HG03558 (cell line): ENCODE measurements around the gene LMOD2.
"Not testable (repeated sequence)": the region's sequence is repeated elsewhere in the genome, so short reads cannot be mapped to it uniquely, and the experiment has no call there.

Experiments
- ATAC-seq: cut with Tn5 transposase; IDR thresholded peaks from one replicate; pipeline ENCODE4 v1.9.1; 2021; ENCODE audit warnings: moderate number of reproducible peaks; ENCODE audit not compliant: unreplicated experiment; ENCODE audit errors: extremely low read depth

Gene LMOD2, protein sequence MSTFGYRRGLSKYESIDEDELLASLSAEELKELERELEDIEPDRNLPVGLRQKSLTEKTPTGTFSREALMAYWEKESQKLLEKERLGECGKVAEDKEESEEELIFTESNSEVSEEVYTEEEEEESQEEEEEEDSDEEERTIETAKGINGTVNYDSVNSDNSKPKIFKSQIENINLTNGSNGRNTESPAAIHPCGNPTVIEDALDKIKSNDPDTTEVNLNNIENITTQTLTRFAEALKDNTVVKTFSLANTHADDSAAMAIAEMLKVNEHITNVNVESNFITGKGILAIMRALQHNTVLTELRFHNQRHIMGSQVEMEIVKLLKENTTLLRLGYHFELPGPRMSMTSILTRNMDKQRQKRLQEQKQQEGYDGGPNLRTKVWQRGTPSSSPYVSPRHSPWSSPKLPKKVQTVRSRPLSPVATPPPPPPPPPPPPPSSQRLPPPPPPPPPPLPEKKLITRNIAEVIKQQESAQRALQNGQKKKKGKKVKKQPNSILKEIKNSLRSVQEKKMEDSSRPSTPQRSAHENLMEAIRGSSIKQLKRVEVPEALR

DNA sequence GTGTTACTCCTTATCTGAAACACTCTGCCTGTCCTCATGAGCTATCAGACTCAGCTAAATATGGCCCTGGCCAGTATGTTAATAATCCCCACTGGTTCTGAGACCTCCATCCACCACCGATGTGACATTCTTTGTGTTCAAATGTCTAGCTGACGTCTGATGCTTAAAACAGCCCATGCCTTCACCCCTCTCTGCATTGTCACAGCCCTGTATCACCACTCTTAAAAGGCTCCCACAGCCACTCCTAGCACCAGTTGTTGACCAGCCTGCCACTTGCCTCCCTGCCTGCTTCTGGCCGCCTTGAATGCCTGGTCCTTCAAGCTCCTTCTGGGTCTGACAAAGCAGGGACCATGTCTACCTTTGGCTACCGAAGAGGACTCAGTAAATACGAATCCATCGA, at the start of gene LMOD2:
TSS of gene LMOD2 (plus strand) at position 253 of the 400 bp plus-strand sequence. CDS start at position 351, 98 bp downstream.
- ATAC-seq = no peak

DNA sequence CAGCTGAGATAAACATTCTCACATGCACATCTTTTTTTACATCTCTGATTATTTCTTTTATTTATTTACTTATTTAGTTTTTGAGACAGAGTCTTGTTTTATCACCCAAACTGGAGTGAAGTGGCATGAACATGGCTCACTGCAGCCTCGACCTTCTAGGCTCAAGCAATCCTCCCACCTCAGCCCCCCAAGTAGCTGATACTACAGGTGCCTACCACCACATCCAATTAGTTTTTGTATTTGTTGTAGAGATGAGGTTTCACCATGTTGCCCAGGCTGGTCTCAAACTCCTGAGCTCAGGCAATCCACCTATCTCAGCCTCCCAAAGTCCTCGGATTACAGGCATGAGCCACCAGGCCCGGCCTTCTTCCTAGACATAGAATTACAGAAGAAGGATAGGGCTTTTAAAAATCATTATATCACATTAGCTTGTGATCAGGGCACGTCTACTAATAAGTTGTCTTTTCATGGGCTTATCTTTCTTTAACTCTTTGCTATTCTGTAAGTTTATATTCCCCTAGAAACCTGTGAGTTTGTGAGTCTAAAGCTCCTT, 48.2 kb upstream of the LMOD2 start:
- ATAC-seq = no peak

DNA sequence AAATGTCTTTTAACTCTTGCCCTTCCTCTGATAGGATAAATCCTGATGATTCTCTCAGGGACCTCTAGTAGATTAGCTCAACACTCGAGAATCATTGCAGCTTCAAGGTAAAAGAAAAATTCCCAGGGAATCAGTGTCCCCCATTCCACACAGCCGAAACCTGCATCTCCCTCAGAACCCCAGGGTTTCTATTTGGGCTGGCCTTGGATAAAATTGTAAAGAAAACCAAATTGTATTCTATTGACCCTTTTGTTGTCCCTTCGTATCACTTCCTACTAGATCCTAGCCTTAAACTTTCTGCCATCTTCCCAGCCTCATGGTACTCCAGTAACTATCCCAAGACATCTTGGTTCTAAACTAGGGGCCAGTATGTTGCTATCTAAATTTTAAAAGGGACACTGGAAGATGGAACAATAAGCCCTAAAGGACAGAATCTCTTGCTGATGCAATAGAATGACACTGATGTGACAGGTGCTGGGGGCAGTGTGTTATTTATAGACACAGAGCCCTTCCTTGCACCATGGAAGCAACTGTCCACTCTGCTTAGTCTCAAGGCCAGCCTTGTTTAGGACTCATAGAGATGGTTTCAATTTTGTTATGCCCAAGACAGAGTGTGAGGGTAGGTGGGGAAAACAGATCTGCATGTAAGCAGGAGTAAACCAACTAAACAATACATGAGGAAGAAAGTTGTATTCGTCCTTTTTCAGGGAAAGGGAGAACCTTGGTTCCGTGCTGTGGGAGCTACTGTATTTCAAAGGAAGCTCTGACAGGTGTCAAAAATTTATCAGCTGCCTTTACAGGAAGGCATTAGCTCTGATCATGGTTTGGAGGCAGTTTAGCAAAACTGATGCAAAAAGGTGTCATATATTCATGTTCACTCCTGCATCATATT, 46.4 kb upstream of the LMOD2 start:
- no peak for ATAC-seq

DNA sequence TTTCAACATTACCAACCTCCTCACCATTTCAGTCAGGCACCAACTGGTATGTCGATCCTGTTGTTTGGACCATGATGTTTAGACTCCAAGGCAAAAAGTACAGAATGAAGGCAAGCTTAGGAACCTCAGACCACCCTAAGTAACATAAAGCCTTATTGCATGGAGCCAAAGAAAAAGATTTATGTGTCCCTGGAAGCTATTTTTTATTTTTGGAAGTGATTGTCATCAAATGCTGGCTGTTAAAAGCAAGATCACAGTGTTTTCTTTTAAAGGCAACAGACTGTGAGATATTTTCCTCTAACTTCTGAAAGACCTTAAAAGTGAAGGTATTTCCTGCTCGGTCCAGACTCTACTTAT, 45.8 kb upstream of the LMOD2 start:
- ATAC-seq = no peak

DNA sequence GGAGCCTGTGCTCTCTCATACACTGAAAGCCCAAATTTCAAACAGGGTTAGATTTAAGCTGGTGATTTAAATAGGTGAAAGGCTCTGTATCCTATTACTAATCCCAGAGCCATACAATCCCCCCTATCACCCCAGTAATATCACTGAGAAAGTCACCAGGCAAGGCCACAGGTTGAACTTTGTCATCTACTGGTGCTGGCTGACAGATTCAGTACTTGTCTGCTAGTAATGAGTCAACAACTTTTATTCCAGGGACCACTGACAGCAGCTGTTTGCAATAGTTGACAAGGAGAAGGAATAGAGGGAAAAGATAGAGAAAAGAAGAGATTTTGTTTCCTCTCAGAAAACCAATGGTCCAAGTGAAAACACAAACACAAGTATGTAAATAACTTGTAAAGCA, 43.6 kb upstream of the LMOD2 start:
- ATAC-seq = no peak

DNA sequence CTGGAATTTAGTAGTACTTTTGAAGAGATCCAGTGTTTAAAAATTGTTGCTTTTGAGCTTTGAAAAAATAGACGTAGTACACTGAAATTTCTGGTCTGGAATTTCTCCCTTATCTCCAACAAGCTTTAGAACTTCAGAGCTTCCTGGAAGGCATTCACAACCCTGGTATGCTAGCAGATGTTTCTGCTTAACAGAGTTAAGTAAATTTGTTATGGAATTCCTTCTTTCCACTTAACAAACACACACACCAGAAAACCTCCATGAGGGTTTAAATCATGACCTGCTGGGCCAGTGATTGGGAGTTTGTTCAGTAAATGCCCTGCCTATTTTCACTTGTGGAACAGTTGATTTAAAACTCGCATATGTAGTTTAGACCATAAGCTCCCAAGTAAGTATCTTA, 40.3 kb upstream of the LMOD2 start:
- no peak for ATAC-seq

DNA sequence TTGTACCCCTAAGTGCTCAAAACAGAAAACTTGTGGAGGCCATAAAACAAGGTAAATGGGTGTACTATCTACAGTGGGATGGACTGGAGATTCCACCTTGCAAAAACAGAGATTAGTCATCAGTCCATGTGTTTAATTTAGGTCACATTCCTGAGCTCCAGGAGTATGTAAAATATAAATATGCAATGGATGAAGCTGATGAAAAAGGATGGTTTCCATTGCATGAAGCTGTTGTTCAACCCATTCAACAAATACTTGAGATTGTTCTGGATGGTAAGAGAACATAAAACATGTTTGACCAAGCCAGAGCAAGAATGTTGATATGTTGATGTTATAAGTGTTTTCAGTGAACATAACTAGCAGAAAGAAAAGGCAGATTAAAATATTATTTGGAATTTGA, 39.4 kb upstream of the LMOD2 start:
- no peak for ATAC-seq

DNA sequence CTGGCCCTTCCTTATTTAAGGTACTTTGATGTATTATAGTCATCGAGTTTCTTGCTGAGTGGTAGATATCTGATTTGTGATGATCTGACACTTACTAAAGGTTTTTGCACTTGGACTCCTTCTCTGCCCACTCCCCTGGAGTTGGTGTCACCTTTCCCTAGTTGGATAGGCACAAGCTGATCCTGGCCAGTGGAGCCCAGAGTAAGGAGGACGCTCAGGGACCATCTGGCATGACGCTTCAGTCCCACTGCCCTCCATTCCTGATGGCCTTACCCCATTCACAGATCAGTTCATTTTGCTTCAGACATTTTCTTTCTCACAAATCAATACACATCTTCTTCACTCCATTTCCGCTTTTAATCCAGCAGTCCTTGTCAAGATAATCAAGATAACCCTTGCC, 34.0 kb upstream of the LMOD2 start:
- no peak for ATAC-seq

DNA sequence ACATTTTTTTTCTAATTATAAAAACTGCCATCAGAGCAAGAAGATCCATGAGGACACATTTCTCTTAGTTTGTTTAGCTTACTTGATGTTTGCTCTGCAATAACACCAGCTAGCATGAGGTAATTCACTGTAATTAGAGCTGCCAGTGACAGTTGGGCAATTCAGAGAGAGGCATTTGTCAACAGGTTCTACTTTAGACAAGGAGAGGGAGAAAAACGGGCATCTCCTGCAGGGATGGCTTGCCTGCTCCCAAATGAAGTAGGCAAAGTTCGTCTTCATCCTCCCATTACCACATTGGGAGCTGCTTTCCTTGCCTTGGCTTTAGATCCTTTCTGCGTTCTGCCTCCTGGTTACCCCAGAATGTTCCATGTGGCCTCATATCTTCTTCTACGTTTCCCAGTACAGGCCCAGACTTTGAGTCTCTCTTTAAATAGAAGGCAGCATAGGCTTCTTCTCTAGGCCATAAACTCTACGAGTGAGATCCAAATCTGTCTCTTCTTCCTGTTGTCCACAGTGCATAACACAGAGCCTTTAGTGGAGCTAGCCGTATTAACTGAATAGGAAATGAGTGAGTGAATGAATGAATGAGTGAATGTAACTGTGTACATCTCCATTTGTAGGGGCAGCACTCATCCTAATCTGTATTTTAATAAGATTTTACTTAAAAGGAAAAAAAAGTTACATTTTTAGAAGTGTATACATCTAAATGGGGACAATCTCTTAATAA, 32.8 kb upstream of the LMOD2 start:
- no peak for ATAC-seq

DNA sequence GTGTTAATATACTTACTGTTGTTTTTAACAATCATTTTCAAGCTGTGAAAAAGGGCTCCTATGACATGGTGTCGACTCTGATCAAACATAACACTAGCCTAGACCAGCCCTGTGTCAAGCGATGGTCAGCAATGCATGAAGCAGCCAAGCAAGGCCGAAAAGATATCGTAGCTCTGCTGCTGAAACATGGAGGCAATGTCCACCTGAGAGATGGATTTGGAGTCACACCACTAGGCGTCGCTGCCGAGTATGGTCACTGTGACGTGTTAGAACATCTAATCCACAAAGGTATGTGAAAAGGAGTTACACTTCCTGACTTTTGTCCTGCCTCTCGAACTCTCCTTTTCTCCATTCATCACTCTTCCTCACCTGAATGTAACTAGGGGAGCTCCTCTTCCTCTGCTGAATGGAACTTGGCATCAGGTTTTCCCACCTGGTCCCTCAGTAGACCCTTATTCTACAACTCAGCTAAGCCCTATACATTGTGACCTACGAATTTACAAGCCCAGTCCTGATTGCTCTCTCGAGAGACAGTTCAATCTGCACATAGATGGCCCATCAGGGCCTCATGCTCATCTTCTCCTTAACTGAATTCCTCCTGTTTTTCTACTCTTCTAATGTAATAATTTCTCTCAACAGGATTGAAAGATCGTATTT, 31.0 kb upstream of the LMOD2 start:
- peak; percentile 82 for ATAC-seq

DNA sequence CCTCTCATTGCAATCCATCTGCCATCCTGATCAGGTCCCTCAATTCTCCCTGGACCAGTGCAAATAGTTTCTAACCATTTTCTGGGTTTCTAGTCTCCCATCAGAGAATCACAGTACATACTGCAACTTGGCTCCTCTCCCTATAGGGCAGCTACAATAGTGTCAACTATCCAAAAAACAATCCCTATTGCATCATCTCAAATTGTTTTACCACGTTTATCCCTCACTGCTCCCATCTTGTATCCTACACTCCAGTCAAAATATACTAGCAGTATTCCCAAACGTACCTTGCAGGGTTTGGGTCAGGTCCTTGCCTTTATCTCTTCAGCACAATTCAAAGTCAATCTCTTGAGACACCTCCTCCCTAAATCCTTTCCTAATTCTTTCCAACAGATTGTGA, 30.4 kb upstream of the LMOD2 start:
- no peak for ATAC-seq

DNA sequence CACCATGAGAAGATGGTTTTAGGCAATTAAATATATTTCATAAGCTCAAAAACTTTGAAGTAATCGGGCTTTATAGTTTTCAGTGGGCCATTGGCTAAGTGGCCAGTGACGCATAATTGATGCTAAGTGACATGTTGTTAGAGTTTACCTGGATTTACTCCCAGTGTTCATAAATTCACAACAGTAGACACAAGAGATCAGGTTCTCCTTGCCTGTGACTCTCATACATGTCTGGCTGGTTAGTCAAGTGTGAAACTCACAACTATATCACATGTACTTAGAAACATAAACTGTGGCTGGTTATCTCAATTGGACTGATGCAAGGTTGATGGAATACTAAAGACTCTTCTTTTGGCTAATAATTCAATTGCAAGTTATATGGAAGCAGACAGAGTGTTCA, 27.8 kb upstream of the LMOD2 start:
- no peak for ATAC-seq

DNA sequence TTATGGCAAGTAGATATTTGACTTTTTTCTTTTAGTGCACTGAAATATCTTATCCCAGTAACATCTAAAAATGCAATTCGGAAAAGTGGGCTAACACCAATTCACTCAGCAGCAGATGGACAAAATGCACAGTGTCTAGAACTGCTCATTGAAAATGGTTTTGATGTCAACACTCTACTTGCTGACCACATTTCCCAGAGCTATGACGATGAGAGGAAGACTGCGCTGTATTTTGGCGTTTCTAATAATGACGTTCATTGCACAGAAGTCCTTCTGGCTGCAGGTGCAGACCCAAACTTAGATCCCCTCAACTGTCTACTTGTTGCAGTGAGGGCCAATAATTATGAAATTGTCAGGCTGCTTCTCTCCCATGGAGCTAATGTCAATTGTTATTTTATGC, 26.8 kb upstream of the LMOD2 start:
- ATAC-seq = no peak

DNA sequence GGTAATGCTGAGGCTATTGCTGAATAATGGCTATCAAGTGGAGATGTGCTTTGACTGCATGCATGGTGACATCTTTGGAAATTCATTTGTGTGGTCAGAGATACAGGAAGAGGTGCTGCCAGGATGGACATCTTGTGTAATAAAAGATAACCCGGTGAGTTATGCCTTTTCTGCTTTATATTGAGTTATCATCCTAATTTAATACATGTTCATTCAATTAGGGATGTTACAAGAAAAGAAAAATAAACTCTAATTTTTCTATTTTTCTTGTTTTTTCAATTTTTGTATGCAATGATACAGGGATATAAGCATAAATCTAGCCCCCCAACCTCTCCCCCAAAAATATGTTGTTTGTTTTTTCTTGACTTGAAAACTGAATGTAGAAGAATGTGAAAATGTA, 26.4 kb upstream of the LMOD2 start:
- no peak for ATAC-seq

DNA sequence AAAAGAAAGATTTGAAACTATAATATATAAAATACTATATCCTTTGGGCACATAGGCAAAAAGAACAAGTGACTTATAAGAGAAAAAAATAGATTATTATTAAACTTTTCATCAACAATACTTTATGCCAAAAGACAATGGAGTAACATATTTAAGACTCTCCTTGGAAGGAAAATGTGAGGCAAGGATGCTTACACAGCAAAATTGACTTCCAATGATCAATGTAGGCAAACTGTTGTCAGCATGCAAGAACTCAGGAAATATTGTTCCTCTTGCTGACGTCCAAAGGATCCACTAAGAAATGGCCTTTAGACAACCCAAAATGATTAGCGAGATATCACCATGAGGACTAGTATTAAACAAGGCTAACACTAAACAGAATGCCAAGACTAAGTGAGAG, 22.9 kb upstream of the LMOD2 start:
- ATAC-seq = no peak

DNA sequence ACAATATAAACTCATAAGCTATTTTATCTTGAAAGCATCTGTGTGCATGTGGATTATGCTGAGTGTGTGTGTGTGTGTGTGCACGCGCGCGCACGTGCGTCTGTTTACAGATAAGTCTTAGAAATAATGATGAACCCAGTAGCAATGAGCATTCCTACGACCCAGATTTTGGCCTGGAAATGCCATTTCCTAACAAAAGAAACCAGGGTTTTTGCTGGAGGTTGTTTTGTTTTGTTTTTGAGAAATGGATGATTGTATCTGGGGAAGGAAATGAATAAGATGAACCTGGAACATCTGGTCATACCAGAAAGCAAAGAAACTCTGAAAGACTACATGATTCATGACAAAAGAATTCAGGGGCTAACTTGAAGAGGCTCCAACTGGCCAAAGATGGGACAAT, 22.1 kb upstream of the LMOD2 start:
- ATAC-seq = no peak

DNA sequence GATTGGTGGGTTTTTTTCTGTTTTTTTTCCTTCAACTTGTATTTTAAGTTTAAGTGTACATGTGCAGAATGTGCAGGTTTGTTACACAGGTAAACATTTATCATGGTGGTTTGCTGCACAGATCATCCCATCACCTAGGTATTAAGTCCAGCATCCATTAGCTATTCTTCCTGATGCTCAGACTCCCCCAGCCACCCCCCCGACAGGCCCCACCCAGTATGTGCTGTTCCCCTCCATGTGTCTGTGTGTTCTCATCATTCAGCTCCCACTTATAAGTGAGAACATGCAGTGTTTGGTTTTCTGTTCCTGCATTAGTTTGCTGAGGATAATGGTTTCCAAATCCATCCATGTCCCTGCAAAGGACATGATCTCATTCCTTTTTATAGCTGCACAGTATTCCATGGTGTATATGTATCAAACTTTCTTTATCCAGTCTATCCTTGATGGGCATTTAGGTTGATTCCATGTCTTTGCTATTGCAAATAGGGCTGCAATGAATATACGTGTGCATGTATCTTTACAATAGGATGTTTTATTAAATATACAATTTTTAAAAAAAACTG, 21.6 kb upstream of the LMOD2 start:
- ATAC-seq = not testable (repeated sequence)

DNA sequence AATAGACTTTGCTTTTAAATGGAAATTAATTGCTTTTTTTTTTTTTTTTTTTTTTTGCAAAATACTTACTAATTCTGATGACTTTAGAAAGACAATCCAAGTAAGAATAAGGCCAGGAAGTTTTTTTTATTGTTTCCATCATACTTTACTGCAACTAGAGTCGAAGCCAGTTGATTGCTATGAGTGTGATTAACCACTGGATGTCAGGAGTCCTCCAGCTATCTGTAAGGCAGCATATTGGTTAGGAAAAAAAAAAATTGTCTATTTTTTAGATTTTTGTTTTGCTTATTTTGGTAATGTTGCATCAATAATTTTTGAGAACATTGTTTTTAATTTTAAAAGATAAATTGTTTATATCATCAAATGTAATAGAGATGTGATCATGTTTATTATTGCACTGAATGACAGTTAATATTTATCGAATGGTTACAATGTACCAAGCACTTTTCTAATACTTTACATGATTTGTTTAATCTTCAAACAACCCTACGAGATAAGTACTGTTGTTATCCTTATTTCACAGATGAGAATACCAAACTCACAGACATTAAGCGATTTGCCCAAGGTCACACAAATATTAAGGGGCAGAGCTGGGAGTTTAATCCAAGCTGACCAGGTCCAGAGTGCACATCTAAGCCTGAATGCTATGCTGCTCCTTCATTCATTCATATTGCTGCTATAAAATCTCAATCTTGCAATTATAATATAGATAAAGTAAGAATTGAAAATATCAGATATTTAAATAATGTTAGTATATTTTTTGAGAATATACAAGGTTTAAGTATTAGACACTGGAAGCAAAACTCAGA, 19.9 kb upstream of the LMOD2 start:
- ATAC-seq = no peak

DNA sequence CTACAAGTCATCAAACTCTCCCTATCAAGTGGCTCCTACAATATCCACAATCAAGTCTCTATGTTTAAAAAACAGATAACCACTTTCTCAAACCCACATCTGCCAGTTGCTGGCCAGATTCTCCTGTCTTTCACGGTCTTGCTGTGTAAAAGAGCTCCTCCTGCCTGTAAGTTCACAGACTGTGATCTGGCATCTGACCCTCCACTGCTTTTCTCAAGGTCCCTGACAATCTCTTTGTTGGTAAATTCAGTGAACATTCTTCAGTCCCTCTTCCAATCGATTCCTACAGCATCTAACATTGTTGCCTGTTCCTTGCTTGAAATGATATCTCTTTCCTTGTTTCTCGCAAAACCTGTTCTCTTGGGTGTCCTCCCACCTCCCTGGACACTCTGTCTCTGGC, 18.5 kb upstream of the LMOD2 start:
- ATAC-seq = no peak
